Glomerular visceral epithelial cell (primary cell): ENCODE measurements around the gene UBQLN3.

Source experiments
- DNase-seq: peaks from one replicate; pipeline ENCODE4 v3.0.0-alpha.2; 2016; ENCODE audit errors: extremely low spot score

Gene UBQLN3

GRCh38 chr11:5505363-5506048, 4.3 kb downstream of the UBQLN3 start:
- no peak for DNase-seq

- no peak for DNase-seq
Observed at GRCh38 chr11:5504403-5504921, 5.3 kb downstream of the UBQLN3 start.

- no peak for DNase-seq
Observed at GRCh38 chr11:5500393-5500801, 9.4 kb downstream of the UBQLN3 start.

- no peak for DNase-seq
Observed at GRCh38 chr11:5499671-5500070, 10.1 kb downstream of the UBQLN3 start.

- DNase-seq = no peak
Observed at GRCh38 chr11:5489576-5490357, 20.0 kb downstream of the UBQLN3 start.

GRCh38 chr11:5488798-5489399, 20.9 kb downstream of the UBQLN3 start:
- DNase-seq = no peak

- no peak for DNase-seq
Observed at GRCh38 chr11:5488385-5488784, 21.4 kb downstream of the UBQLN3 start, which contains the start of gene OR52D1. TSS of gene OR52D1 (plus strand) at chr11:5488685. CDS start at chr11:5488707, 22 bp downstream.

GRCh38 chr11:5486421-5486820, 23.3 kb downstream of the UBQLN3 start:
- DNase-seq = no peak

GRCh38 chr11:5486003-5486402, 23.8 kb downstream of the UBQLN3 start:
- no peak for DNase-seq

- peak; percentile 44 for DNase-seq
Observed at GRCh38 chr11:5476186-5476819, 33.5 kb downstream of the UBQLN3 start.

- no peak for DNase-seq
Observed at GRCh38 chr11:5473921-5474320, 35.8 kb downstream of the UBQLN3 start.

- DNase-seq = no peak
Observed at GRCh38 chr11:5467527-5467926, 42.2 kb downstream of the UBQLN3 start.

- no peak for DNase-seq
Observed at GRCh38 chr11:5460983-5461621, 48.7 kb downstream of the UBQLN3 start.
